Epithelial cell of proximal tubule (primary cell): ENCODE results near the gene TMEM120A. TPM values are rescaled to one million over a fixed set of nuclear protein-coding genes. Genes with fewer than 3 reads are reported as not detected.

Experiments
- DNase-seq: peaks from one replicate; pipeline ENCODE4 v3.0.0-alpha.2; 2011; ENCODE audit warnings: low read depth
- H3K4me3 ChIP-seq: 2 replicates; pipeline ENCODE4 v1.5.1; 2011; ENCODE audit warnings: low read depth, mild to moderate bottlenecking, low read length
- total RNA-seq: library from RNA; depleted of rRNA; stranded (reverse); fragments of >200 nt; gene quantifications from 2 replicates; pipeline ENCODE4 v1.2.3, GENCODE V29; 2015
- TF ChIP-seq, protein P1 (sequence below): conservative IDR thresholded peaks from 2 replicates; pipeline ENCODE4 v1.5.1; 2012; ENCODE audit warnings: low read depth, mild to moderate bottlenecking, low read length

Gene TMEM120A
- total RNA-seq, 1 donor from 2014 or later, result 7.6 TPM

DNA sequence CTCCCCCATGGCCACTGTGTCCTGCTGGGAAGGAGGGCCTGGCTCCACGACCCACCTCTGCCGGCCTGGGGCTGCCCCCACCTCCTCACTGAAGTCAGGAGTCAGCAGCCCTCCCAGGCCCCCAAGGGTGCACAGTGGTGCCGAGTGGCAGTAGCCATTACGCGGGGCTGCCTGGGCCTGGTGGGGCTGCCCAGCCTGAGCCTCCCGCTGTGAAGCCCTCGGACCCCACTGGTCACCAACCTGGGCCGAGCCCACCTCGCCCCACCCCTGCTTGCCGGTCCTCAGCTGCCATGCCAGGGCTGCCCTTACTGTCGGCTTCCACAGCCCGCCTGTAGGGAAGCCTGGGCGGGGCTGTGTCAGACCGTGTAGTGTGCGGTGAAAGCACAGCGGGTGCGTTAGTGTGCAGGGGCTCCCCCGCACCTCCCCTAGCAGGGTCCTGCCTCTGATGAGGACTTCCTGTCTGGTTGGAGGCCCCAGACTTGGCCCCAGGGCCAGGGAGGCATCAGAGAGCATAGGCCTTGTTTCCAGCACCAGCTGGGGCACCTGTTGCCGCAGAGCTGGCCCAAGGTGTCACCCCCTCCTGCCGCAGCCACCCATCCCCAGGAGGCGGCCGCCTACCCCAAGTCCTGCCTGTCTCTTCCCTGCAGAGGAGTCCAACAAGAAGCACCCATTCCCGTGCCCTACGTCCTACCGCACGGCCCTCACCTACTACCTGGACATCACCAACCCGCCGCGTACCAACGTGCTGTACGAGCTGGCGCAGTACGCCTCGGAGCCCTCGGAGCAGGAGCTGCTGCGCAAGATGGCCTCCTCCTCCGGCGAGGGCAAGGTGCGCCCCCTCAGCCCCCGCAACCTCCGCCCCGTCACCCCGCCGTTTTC is 10.0 kb downstream of the TMEM120A start:
- DNase-seq, result no peak
- TF ChIP-seq, protein P1, sequence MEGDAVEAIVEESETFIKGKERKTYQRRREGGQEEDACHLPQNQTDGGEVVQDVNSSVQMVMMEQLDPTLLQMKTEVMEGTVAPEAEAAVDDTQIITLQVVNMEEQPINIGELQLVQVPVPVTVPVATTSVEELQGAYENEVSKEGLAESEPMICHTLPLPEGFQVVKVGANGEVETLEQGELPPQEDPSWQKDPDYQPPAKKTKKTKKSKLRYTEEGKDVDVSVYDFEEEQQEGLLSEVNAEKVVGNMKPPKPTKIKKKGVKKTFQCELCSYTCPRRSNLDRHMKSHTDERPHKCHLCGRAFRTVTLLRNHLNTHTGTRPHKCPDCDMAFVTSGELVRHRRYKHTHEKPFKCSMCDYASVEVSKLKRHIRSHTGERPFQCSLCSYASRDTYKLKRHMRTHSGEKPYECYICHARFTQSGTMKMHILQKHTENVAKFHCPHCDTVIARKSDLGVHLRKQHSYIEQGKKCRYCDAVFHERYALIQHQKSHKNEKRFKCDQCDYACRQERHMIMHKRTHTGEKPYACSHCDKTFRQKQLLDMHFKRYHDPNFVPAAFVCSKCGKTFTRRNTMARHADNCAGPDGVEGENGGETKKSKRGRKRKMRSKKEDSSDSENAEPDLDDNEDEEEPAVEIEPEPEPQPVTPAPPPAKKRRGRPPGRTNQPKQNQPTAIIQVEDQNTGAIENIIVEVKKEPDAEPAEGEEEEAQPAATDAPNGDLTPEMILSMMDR, result no peak
- no peak overlapping the region for H3K4me3 ChIP-seq

DNA sequence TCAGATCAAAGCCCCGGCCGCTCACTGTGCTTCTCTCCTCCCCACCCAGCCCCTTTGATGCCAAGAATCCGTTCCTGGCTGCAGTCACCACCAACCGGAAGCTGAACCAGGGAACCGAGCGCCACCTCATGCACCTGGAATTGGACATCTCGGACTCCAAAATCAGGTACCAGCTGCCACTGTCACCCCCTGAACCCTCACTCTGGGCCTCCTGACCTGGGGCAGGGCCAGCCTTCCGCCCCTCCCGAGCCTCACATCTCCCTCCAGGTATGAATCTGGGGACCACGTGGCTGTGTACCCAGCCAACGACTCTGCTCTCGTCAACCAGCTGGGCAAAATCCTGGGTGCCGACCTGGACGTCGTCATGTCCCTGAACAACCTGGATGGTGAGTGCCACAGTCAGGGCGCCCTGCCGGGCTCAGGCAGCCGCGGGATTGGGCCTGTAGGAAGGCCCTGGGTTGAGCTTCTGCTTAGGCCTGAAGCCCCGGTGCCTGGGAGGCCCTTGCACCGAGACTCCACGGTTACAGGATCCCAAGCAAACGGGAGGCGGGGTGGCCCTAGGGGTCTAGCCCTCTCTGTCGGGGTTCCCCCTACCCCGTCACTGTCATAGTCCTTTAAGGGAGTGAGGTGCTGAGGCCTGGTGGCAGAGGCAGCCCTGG is 10.8 kb downstream of the TMEM120A start:
- TF ChIP-seq, protein P1, result no peak
- no peak for DNase-seq
- no peak overlapping the region for H3K4me3 ChIP-seq

DNA sequence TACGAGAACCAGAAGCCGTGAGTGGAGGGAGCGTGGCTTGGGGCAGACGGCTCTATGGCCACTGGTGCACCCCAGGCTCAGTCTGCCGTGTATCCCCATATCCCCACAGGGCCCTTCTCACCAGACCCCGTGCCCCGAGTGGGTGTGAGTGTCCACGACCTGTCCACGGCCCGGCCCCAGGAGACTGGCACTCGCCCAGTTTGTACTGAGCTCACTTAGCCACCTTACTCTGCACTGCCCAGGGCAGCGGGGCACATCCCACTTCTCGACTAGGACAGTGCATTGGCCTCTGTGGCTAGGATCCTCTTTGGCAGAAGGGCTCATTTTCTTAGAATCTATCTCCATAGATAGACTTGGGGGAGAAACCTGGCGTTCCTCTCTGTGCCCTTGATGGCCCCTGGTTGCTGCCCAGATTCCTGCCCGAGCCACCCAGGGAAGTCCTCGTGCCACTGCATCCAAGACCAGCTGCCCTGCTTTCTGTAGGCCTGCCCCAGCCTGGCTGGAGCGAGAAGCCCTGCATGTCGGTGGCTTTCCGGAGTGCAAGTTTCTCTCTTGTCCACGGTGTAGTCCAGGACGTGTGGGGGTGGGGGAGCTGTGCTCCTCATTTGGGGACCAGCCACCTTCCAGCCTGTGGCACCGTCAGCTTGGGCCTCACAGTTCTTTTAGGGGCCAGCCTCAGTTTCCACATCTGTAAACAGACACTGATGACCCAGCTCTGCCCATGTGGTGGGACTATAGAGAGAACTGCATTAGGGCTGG is 11.9 kb downstream of the TMEM120A start:
- TF ChIP-seq, protein P1, result no peak
- H3K4me3 ChIP-seq, result no peak overlapping the region
- no peak for DNase-seq

DNA sequence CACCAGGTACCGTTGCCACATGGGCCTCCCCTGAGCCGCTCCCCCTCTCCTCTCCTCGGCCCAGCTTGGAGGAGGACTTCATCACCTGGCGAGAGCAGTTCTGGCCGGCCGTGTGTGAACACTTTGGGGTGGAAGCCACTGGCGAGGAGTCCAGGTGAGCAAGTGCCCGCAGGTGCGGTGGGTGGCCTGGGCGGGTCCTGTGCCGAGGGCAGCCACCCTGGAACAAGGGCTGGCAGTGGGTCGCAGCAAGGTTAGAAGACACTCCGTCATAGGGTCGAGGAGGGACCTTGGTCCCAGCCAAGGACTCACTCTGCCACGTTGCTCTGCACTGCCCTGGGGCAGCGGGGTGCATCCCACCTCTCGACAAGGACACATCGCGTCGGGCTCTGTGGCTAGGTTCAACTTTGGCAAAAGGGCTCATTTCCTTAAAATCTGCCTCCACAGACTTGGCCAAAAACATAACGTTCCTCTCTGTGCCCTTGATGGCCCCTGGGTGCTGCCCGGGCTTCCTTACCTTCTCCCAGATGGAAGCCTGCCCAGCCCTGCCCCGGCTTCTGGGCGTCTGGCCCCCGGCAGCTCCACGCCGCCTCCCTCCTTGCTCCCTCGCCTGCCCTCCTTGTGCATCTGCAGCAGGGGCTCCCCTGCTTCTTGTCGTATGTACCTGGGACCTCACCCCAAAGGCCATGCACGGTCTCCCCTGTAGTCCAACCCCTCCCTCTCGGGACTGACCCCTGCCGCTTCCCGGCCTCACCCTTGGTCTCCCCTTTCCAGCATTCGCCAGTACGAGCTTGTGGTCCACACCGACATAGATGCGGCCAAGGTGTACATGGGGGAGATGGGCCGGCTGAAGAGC is 12.7 kb downstream of the TMEM120A start:
- no peak for DNase-seq

DNA sequence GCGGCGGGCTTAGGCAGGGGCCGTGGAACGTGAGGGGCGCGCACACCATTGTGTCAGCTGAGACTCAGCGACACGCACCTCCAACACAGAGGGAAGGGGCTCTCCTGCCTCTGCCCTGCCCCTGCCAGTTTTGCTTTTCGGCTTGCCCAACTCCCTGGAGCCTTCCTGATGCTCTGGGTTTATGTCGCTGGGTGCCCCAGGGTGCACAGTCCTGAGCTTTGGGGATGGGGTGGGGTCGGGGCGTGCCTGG is 13.3 kb downstream of the TMEM120A start:
- no peak for DNase-seq
- H3K4me3 ChIP-seq, result no peak overlapping the region
- TF ChIP-seq, protein P1, result no peak

More for the DNA sequence above, 12.7 kb downstream of the TMEM120A start:
- H3K4me3 ChIP-seq, result no peak overlapping the region
- TF ChIP-seq, protein P1, result no peak

DNA sequence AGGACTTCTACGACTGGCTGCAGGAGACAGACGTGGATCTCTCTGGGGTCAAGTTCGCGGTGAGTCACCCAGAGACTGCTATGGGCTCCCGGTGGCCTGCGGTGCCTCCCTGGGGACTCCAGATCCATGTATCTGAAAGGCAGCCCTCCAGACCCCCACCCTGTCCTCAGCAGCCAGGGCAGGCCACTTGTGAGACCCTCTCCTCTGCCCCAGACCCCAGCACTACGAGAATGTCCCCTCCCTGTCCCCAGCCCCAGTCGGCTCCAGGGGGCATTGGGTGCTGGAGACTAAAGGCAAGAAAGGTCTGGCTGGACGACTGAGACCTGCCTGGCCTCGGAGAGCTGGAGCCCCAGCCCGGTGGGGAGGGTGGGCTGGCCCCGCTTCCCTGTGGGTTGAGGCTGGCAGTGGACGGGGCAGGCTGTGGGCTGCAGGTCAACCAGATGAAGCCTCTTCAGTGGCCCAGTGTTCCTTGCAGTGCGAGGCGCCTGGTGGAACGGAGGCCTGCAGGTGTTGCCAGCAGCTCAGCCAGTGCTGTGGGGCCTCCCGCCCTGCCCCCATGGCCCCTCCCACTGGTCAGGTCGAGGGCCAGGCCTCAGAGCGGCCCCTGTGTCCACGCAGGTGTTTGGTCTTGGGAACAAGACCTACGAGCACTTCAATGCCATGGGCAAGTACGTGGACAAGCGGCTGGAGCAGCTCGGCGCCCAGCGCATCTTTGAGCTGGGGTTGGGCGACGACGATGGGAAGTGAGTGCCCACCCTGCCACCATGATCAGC is 13.8 kb downstream of the TMEM120A start:
- TF ChIP-seq, protein P1, result no peak
- no peak for DNase-seq
- no peak overlapping the region for H3K4me3 ChIP-seq
